ENCODE results near the gene CRTAC1.
"Not testable (repeated sequence)": the region's sequence is repeated elsewhere in the genome, so short reads cannot be mapped to it uniquely, and the experiment has no call there.

CRTAC1 gene

DNA sequence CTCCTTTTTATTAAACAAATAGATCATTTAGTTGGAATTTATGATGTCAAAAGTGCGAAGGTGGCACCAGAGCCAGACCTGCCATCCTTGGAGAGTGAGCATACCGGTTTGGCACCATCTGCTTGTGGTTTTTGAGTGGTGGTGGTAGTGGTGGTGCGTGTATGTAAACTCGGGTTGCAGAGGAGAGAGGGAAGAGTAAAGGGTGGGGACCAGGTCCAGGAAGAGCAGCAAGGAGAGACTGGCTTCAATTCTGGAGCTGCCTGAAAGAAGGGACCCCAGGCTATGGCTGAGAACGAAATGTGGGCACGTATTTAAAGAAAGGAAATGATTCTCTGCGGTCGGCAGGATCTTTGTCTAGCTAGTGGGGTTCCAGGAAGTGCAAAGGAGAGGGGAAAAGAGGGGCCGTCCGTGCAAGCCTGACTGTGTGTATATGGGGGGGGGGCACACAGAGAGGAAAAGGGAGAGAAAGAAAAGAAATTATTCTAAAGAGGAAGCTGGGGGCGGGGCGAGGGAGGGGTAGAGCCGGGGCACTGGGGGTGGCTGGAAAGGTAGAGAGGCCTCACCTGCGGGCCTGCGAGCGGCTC, 181.2 kb downstream of the CRTAC1 start (continued):
- TF ChIP-seq, protein P1, sequence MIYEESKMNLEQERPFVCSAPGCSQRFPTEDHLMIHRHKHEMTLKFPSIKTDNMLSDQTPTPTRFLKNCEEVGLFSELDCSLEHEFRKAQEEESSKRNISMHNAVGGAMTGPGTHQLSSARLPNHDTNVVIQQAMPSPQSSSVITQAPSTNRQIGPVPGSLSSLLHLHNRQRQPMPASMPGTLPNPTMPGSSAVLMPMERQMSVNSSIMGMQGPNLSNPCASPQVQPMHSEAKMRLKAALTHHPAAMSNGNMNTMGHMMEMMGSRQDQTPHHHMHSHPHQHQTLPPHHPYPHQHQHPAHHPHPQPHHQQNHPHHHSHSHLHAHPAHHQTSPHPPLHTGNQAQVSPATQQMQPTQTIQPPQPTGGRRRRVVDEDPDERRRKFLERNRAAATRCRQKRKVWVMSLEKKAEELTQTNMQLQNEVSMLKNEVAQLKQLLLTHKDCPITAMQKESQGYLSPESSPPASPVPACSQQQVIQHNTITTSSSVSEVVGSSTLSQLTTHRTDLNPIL (CRISPR knock-in tag; IDR thresholded peaks at IDR 0.05; ENCODE audit: low read depth), result no peak
- TF ChIP-seq, protein P2, sequence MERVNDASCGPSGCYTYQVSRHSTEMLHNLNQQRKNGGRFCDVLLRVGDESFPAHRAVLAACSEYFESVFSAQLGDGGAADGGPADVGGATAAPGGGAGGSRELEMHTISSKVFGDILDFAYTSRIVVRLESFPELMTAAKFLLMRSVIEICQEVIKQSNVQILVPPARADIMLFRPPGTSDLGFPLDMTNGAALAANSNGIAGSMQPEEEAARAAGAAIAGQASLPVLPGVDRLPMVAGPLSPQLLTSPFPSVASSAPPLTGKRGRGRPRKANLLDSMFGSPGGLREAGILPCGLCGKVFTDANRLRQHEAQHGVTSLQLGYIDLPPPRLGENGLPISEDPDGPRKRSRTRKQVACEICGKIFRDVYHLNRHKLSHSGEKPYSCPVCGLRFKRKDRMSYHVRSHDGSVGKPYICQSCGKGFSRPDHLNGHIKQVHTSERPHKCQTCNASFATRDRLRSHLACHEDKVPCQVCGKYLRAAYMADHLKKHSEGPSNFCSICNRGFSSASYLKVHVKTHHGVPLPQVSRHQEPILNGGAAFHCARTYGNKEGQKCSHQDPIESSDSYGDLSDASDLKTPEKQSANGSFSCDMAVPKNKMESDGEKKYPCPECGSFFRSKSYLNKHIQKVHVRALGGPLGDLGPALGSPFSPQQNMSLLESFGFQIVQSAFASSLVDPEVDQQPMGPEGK (CRISPR knock-in tag; IDR thresholded peaks at IDR 0.05; ENCODE audit: borderline replicate concordance), result no peak
- no peak for TF ChIP-seq OSR1 (CRISPR knock-in tag; IDR thresholded peaks at IDR 0.05)
- no peak for TF ChIP-seq ZFP3 (CRISPR knock-in tag; IDR thresholded peaks at IDR 0.05)
- TF ChIP-seq ZC3H10 (CRISPR knock-in tag; IDR thresholded peaks at IDR 0.05), result no peak

DNA sequence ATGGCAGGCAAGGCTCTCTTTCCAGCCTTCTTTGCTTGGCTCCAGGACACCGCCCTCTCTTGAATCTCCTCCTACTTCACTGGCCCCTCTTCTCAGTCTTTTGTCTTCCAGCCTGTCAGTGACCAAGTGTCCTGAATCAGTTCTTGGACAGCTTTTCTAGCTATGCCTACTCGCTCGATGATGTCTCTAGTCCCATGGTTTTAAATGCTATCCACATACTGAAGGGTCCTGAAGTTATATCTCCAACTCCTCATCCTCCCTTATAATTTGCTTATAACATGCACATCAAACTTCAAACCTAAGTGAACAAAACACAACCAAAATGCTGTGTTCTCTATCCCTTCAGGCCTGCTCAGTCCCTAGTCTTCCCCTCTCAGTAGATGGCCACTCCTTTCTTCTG, 185.7 kb downstream of the CRTAC1 start:
- TF ChIP-seq TCF4 (CRISPR knock-in tag; IDR thresholded peaks at IDR 0.05; ENCODE audit: borderline replicate concordance) (no peak), OSR1 (CRISPR knock-in tag; IDR thresholded peaks at IDR 0.05) (no peak), GLIS3 (CRISPR knock-in tag; IDR thresholded peaks at IDR 0.05) (no peak), ARNTL (CRISPR knock-in tag; IDR thresholded peaks at IDR 0.05; ENCODE audit: borderline replicate concordance, low read depth) (no peak), ZNF565 (CRISPR knock-in tag; conservative IDR thresholded peaks at IDR 0.05; ENCODE audit: low read depth) (no peak), ZFP3 (CRISPR knock-in tag; IDR thresholded peaks at IDR 0.05) (no peak), BACH2 (CRISPR knock-in tag; IDR thresholded peaks at IDR 0.05; ENCODE audit: borderline replicate concordance) (no peak), ZC3H10 (CRISPR knock-in tag; IDR thresholded peaks at IDR 0.05) (no peak), PPARA (CRISPR knock-in tag; IDR thresholded peaks at IDR 0.05; ENCODE audit: borderline replicate concordance) (no peak), CSDC2 (CRISPR knock-in tag; IDR thresholded peaks at IDR 0.05) (no peak), SNAI2 (CRISPR knock-in tag; IDR thresholded peaks at IDR 0.05) (no peak), ISL1 (CRISPR knock-in tag; IDR thresholded peaks at IDR 0.05) (no peak), ZNF8 (CRISPR knock-in tag; IDR thresholded peaks at IDR 0.05) (no peak)
- TF ChIP-seq, protein P3, sequence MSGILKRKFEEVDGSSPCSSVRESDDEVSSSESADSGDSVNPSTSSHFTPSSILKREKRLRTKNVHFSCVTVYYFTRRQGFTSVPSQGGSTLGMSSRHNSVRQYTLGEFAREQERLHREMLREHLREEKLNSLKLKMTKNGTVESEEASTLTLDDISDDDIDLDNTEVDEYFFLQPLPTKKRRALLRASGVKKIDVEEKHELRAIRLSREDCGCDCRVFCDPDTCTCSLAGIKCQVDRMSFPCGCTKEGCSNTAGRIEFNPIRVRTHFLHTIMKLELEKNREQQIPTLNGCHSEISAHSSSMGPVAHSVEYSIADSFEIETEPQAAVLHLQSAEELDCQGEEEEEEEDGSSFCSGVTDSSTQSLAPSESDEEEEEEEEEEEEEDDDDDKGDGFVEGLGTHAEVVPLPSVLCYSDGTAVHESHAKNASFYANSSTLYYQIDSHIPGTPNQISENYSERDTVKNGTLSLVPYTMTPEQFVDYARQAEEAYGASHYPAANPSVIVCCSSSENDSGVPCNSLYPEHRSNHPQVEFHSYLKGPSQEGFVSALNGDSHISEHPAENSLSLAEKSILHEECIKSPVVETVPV (CRISPR knock-in tag; IDR thresholded peaks at IDR 0.05), result no peak
- TF ChIP-seq, protein P2 (CRISPR knock-in tag; IDR thresholded peaks at IDR 0.05; ENCODE audit: borderline replicate concordance), result no peak
- TF ChIP-seq, protein P1 (CRISPR knock-in tag; IDR thresholded peaks at IDR 0.05; ENCODE audit: low read depth), result no peak
- TF ChIP-seq, protein P4, sequence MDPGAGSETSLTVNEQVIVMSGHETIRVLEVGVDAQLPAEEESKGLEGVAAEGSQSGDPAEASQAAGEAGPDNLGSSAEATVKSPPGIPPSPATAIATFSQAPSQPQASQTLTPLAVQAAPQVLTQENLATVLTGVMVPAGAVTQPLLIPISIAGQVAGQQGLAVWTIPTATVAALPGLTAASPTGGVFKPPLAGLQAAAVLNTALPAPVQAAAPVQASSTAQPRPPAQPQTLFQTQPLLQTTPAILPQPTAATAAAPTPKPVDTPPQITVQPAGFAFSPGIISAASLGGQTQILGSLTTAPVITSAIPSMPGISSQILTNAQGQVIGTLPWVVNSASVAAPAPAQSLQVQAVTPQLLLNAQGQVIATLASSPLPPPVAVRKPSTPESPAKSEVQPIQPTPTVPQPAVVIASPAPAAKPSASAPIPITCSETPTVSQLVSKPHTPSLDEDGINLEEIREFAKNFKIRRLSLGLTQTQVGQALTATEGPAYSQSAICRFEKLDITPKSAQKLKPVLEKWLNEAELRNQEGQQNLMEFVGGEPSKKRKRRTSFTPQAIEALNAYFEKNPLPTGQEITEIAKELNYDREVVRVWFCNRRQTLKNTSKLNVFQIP (CRISPR knock-in tag; IDR thresholded peaks at IDR 0.05; ENCODE audit: borderline replicate concordance, low read depth), result no peak
- ATAC-seq, result no peak

DNA sequence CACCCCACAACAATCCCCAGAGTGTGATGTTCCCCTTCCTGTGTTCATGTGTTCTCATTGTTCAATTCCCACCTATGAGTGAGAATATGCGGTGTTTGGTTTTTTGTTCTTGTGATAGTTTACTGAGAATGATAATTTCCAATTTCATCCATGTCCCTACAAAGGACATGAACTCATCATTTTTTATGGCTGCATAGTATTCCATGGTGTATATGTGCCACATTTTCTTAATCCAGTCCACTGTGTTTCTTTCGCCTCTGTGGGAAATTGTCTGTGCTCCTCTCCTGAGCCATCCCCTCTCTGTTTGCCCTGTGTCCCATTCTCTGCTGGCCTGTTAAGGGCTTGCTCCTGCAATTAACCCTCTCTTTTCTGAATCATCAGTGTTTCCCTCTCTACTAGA, 186.4 kb downstream of the CRTAC1 start:
- not testable (repeated sequence) for ATAC-seq

DNA sequence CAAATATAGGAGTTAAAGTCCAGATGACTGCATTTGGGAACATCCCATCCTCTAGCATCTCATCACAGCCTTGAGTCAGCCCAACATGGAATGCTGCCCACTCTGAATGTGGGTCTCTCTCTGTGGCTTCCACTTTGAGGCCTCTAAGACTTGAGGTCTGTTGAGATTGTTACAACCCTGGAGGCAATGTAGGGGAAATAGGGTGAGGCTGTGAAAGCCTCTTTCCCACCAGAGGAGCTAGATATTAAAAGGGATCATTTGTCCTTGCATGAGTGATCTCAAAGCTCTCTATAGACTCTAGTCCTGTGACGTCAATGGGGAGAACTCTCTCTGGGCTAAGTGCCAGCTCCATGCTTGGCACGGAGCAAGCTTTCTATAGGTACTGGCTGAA, 187.1 kb downstream of the CRTAC1 start:
- ATAC-seq, result no peak; the same call in 2 of the 3 replicates
- TF ChIP-seq TCF4 (CRISPR knock-in tag; IDR thresholded peaks at IDR 0.05; ENCODE audit: borderline replicate concordance) (no peak), ZNF8 (CRISPR knock-in tag; IDR thresholded peaks at IDR 0.05) (no peak), TOX (CRISPR knock-in tag; IDR thresholded peaks at IDR 0.05; ENCODE audit: borderline replicate concordance) (no peak), ZNF565 (CRISPR knock-in tag; conservative IDR thresholded peaks at IDR 0.05; ENCODE audit: low read depth) (no peak), PPARA (CRISPR knock-in tag; IDR thresholded peaks at IDR 0.05; ENCODE audit: borderline replicate concordance) (no peak), ZC3H10 (CRISPR knock-in tag; IDR thresholded peaks at IDR 0.05) (no peak), BACH2 (CRISPR knock-in tag; IDR thresholded peaks at IDR 0.05; ENCODE audit: borderline replicate concordance) (no peak), ZNF70 (CRISPR knock-in tag; IDR thresholded peaks at IDR 0.05) (no peak), ISL1 (CRISPR knock-in tag; IDR thresholded peaks at IDR 0.05) (no peak), RARB (CRISPR knock-in tag; IDR thresholded peaks at IDR 0.05) (no peak), GLIS3 (CRISPR knock-in tag; IDR thresholded peaks at IDR 0.05) (no peak), OSR1 (CRISPR knock-in tag; IDR thresholded peaks at IDR 0.05) (no peak), ARNTL (CRISPR knock-in tag; IDR thresholded peaks at IDR 0.05; ENCODE audit: borderline replicate concordance, low read depth) (no peak), SNAI2 (CRISPR knock-in tag; IDR thresholded peaks at IDR 0.05) (no peak)
- TF ChIP-seq, protein P1 (CRISPR knock-in tag; IDR thresholded peaks at IDR 0.05; ENCODE audit: low read depth), result no peak

Measured in SK-N-SH treated with all-trans-retinoic acid at 6 μM for 48 hours (cell line).